Stomach (tissue), 4 donors: ENCODE measurements around the gene ZNHIT1.
A peak's percentile ranks its signal among the peaks of the same experiment; 100 is the strongest.

Experiments
- EP300 ChIP-seq: sonication (generic); formaldehyde crosslinking; IDR thresholded peaks from one replicate; pipeline ENCODE4 v1.6.1; 2017; ENCODE audit warnings: antibody characterized with exemption
- POLR2A ChIP-seq, 4 donors: fragments of 450-650 bp; IDR thresholded peaks; one replicate each; pipeline ENCODE4 v1.6.1; 2016; ENCODE audit warnings: antibody characterized with exemption in 4 of 4, control low read depth in 2 of 4, mild to moderate bottlenecking in 1 of 4, moderate library complexity in 1 of 4
- POLR2AphosphoS5 ChIP-seq, 3 donors: sonication (generic); formaldehyde crosslinking; IDR thresholded peaks; one replicate each; pipeline ENCODE4 v1.6.1; 2016; ENCODE audit warnings: antibody characterized with exemption in 3 of 3
- TF ChIP-seq, protein P1 (sequence below), 7 experiments: fragments of 450-650 bp in 4 of 7; fragments of 200-600 bp in 3 of 7; sonication (generic) in 3 of 7; IDR thresholded peaks; one replicate each; pipeline ENCODE4 v1.5.1; 2016 to 2019; ENCODE audit warnings: antibody characterized with exemption in 7 of 7, control low read depth in 2 of 7, mild to moderate bottlenecking in 1 of 7

GRCh38 chr7:101232141-101232850, 14.3 kb downstream of the ZNHIT1 start:
- TF ChIP-seq, protein P1, sequence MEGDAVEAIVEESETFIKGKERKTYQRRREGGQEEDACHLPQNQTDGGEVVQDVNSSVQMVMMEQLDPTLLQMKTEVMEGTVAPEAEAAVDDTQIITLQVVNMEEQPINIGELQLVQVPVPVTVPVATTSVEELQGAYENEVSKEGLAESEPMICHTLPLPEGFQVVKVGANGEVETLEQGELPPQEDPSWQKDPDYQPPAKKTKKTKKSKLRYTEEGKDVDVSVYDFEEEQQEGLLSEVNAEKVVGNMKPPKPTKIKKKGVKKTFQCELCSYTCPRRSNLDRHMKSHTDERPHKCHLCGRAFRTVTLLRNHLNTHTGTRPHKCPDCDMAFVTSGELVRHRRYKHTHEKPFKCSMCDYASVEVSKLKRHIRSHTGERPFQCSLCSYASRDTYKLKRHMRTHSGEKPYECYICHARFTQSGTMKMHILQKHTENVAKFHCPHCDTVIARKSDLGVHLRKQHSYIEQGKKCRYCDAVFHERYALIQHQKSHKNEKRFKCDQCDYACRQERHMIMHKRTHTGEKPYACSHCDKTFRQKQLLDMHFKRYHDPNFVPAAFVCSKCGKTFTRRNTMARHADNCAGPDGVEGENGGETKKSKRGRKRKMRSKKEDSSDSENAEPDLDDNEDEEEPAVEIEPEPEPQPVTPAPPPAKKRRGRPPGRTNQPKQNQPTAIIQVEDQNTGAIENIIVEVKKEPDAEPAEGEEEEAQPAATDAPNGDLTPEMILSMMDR (IDR thresholded peaks at IDR 0.05): no peak
- TF ChIP-seq POLR2A (IDR thresholded peaks at IDR 0.05) (no peak), POLR2AphosphoS5 (IDR thresholded peaks at IDR 0.05) (peak in 2 of 3 donors; percentile 58 to 59), EP300 (no peak)
